GM19467 (cell line): ENCODE data around the gene SDC3.
"Not testable (repeated sequence)": the region's sequence is repeated elsewhere in the genome, so short reads cannot be mapped to it uniquely, and the experiment has no call there.

Experiments
- ATAC-seq: cut with Tn5 transposase; IDR thresholded peaks from one replicate; pipeline ENCODE4 v1.9.1; 2021; ENCODE audit warnings: mild to moderate bottlenecking, moderate library complexity; ENCODE audit not compliant: unreplicated experiment

The SDC3 gene, protein sequence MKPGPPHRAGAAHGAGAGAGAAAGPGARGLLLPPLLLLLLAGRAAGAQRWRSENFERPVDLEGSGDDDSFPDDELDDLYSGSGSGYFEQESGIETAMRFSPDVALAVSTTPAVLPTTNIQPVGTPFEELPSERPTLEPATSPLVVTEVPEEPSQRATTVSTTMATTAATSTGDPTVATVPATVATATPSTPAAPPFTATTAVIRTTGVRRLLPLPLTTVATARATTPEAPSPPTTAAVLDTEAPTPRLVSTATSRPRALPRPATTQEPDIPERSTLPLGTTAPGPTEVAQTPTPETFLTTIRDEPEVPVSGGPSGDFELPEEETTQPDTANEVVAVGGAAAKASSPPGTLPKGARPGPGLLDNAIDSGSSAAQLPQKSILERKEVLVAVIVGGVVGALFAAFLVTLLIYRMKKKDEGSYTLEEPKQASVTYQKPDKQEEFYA

DNA sequence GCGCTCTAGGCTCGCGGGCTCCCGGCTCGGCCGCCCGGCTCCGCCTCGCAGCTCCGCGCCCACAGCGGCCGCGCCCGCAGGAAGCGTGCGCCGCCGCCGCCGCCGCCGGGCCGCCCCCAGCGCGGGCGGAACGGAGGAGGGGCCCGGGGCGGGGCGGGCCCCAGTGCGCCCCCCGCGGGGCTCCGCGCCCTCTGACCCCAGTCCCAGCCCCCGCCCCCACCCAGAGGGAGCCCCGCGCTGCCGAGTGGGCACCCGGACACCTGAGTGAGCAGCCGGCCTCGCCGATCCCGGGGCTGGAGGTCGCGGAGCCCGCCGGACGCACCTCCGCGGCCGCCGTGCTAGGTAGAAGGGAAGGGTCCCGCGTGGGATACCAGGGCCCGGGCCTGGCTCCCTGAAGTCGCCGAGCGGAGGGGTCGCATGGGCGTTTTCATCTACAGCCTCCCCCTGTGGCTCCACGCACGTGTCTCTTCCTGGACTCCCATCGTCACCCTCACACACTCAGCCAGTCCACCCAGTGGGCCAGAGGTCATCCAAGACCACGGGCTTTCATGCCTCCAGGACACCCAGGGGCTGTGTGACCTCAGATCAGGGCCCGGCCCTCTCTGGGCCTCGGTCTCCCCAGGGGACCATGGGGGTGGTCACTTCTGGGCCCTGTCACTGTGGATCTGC lies at the start of gene SDC3:
Gene SDC3, minus strand, starts transcription at position 63 of the 669 bp plus-strand sequence. CDS start 172 bp downstream, outside the sequence.
- no peak for ATAC-seq

DNA sequence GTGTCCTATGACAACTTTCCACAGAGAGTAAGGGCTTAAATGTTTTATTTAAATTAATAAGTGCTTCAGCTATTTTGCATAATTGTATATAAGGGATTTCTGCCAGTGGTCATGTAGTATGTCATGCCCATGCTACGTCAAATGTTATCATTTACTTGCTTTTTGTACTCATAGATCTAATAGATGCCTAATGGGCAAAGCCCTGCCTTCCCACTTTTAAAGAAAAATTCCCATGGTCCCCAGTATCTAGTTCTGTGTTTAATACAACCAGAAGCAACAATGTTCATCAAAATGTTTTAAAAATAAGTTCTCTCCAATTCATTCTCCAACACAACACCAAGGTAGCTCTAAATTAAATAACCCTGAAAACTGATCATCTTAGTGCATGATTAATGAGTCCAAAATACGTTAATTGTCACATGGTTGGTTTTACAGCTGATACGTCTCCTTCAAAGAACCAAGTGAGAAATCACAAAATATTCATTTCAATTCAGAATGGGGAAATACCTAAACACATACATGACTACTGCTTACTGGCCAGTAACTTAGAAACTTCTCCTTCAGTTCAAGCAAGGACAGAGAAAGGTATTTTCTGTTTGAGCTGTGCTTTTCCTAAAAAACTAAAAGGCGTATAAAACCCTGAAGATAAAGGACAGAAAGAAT lies 49.1 kb upstream of the SDC3 start:
- ATAC-seq = no peak

DNA sequence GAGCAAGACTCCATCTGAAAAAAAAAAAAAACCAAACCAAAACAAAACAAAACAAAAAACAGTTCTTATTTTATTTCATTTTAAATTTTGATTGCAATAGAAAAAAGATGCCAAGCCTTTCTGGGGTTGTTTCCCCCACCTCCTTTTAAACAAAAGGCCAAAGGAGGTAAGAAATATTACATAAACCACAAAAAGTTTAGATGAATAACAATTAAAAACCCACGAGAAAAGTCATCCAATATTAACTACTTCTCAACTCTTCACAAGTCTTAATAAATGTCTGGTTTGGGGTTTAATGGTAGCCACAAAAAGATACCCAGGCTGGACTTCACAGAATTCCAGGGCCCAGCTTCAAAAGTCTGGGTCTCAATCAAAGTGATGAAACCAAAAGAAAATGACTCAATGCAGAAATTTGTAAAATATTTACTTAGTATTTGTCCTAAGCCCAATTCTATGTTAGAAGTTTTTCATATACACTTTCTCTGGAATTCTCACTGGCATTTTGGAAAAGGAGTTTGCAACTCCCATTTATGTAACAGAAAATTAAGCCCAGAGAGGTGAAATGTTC lies 47.0 kb upstream of the SDC3 start:
- no peak for ATAC-seq

DNA sequence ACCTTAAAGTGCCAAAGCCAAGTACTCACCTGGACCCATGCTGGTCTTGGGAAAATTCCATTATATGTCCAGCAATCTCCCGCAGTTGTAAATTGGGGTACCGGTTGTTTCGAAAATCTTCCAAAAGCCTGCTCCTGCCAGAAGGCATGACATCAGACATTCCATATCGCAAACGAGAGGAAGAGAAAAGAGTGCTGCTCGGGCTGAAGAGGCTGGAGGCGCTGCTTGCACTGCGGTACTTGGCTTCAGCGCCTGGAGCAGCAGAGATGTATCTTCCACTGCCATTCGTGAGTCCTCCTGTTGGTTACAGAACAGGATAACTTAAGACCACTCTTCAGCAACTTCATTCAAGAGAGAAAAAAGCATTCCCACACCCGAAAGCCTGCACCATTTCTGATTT lies 45.1 kb upstream of the SDC3 start:
- ATAC-seq = no peak

DNA sequence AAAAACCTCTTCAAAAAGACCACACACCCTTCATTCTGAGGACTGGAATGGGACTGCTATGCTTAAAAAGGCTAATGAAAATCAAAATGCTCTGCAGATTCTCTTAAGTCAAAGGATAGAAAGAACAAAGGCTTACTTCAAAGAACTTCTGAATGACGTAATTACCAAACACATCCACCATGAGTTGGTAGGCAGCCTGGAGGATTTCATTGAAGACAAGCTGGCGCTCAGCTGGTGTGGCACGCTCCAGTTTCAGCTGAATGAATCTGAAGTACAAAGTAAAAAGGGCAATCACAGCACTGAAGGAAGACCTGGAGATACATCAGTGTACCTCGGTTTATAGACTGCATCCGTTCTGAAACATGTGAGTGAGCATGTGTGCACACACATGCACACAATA lies 43.5 kb upstream of the SDC3 start:
- ATAC-seq = no peak

DNA sequence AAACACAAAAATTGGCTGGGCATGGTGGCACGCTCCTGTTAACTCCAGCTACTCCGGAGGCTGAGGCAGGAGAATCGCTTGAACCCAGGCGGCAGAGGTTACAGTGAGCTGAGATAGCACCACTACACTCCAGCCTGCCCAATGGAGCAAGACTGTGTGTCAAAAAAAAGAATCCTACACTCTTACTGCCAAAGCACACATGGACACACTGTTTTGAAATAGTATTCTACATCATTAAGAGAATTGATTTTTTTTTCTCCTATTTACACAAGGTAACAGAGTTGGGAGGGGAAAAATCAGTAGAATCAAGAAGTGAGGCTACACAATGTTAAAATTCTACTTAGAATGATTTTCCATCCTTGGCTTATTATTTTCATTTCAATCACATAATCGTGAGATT lies 42.1 kb upstream of the SDC3 start:
- ATAC-seq = no peak

DNA sequence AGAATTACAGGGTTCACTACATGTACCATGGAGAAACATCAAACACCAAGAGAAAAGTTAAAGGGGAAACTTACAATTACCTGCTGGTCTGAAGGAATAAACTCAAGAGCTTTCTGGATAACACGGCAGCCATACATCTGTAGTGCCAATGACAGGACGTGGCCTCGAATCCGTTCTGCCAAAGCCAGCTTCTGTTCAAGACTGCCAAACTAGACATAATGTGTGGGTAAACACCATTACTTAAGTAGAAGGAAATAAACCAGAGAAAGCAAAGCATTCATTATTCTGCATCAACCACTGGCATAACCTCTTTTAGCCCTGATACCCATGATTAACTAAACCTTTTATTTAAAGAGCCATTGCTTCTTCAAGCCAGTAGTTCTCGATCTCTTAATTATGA lies 41.5 kb upstream of the SDC3 start:
- ATAC-seq = no peak

DNA sequence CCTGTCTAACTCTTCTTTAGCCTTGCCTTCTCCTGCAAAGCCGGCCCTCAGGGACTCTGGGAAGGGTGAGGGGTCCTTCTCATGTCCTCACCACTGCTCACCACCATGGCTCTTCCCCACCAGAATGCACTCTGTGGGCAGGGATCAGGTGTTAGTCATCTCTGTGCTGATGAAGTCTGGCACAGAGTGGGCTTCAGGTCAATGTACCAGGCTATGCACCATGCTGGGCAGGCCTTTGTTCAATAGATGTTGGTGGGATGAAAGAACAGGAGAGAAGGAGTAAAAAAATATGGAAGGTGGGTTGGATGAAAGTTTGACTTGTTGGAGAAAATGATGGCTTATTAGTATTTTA lies 40.9 kb upstream of the SDC3 start:
- ATAC-seq = not testable (repeated sequence)

DNA sequence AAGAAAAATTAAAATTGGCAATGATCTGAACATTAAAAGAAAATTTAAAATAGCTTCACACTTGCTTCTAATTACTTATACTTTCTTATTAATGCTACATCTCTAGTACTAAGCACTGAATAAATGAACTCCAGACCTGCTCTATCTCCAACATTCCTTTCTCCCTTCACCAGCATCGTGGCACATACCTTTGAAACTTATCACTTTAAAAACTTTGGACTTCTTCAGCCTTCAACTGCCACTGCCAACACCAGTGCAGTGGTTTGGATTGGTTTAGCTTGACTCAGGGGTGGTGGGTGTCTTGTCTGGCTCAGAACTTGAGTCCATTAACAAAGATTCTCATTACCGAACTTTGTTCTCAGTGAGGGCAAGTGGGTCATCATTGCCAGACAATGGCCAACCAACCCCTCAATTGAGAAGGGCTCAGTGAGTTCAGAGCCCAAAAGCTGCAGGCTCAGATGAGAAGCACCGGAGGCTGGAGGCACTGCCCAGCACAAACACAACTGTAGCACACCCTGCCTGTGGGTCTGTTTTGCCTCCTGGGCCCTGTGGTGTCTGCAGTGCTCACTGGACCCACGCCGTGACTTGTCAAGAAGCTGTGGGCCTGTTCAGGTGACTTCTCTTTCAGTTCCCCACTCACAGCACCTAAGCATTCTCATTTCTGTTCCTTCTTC lies 40.4 kb upstream of the SDC3 start:
- not testable (repeated sequence) for ATAC-seq

DNA sequence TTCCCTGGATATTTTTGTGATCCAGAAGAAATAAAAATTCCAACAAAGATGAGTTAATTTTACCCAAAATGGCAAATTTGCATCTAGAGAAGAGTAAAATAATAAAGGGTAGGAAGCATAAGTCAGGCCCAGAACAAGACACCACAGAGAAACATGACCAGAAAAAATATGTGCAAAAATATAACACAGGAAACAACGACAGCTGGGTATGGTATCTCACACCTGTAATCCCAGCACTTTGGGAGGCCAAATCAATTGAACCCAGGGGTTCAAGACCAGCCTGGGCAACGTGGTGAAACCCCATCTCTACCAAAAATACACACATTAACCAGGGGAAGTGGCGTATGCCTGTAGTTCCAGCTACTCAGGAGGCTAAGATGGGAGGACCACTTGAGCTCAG lies 39.7 kb upstream of the SDC3 start:
- no peak for ATAC-seq

DNA sequence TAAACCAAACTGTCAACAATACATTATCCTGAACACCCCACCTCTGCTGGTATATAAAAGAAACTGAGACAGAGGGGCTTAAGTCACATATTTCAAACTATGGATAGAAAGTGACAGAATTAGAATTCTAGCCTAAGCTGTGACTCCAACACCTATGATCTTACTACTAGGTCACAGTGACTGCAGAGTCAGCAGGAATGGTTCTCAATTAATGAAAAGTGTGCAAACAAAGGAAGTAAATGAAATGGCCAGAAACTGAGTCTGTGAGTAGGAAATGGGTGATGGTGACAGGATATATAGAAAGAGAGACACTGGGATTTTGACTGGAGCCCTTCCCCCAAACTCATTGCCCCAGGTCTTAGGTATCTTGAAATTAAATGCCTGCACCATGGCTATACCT lies 38.7 kb upstream of the SDC3 start:
- ATAC-seq = no peak

DNA sequence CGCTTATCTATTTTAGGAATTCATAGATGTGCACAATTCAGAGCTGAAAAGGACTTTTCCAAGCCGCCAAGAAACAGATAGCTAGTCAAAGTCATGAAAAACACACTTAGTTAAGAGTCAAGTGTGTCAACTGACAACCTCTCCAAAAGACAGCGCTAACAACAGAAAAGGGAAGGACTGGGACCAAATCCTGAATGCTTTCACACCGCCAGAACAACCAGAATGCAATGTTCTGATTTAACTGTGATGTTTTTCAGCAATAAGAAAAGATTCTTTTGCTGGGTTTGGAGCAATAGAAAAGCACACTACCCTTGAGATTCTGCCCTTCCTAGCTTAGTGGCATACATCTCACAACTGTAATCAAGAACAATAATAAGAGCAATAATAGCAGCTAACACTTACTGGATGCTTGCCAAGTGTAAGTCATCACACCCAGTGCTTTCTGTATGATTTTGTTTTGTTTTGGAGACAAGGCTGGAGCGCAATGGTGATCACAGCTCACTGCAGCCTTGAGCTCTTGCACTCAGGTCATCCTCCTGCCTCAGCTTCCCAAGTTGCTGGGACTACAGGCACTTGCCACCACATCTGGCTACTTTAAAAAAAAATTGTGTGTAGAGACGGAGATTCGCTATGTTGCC lies 33.9 kb upstream of the SDC3 start:
- ATAC-seq = no peak

DNA sequence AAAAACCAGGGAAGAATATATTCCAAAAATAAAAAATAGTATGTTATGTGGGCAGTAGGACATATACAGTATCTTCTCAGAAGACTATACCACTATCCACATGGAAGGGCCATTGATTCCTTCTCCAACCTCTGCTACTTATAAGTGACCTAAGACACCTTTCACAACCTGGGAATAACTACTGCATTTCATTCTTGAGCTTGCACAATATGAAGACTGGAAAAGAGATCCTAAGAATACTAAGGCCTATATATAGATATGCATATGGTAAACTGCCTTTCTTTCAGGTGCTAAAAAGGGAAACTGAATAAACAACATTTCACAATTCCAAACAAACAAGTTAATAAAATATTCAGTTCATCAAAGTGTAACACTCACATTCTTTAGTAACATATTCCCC lies 32.0 kb upstream of the SDC3 start:
- no peak for ATAC-seq

DNA sequence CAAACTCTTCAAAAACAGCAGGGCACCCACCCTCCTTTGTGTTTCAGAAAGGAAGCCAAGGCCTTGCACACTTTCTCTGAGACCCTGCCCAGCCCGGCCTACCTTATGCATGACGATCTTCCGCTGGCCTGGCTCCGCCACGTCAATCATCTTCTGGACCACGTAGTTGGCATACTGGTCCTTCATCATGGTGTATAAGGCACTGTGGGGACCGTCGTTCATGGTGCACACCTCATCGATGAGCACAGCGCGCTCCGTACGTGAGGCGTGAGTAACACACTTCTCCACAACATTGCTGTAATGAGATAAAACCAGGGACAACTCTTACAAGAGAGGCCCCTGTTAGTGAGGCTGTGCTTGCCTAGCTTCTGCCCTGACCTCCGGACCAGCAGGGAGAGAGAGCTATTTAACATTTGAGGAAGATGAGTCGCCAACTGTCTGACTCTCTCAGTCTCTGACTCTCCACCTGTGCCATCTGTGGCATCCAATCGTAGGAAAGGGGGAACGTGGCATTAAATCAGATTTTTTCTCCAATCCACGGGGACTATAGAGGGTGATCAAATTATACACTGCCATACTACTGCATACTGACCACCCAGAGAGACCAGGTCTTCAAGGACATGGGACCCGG lies 28.1 kb upstream of the SDC3 start:
- ATAC-seq = no peak

DNA sequence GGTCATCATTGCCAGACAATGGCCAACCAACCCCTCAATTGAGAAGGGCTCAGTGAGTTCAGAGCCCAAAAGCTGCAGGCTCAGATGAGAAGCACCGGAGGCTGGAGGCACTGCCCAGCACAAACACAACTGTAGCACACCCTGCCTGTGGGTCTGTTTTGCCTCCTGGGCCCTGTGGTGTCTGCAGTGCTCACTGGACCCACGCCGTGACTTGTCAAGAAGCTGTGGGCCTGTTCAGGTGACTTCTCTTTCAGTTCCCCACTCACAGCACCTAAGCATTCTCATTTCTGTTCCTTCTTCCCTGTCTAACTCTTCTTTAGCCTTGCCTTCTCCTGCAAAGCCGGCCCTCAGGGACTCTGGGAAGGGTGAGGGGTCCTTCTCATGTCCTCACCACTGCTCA lies 27.2 kb upstream of the SDC3 start:
- not testable (repeated sequence) for ATAC-seq

DNA sequence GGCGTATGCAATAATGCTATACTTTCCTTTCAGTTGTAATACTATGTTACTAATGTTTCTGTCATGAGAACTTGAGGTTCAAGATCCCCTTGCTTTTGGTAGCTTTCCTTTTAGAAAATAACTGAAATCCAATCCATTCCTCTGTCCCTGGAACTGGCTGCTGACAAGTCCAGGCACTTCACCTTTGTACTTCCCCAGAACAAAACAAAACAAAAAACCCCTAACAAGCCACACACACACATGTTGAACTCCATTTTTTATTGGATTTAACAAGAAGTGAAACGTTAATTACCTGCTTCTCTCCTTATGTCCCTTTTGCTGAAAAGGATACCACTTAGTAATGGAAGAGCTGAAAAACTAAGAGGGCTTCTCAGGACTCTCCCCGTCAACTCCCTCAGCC lies 26.1 kb upstream of the SDC3 start:
- no peak for ATAC-seq

DNA sequence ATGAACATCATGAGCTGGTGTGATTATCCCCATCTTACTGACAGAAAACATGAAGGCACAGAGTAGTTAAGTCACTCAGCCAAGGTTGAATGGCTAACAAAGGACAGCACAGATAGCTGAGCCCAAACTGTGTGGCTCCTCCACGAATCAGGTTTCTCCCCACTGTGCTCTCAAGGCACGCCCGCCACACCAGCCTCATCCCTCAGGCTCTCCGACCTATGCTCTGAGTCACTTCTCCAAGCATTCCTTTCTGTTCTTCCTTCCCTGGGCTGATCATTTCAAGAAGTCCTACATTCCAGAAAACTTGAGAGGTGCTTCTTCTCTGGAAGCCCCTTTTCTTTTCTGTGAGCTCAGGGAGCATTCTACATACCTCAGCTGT lies 25.3 kb upstream of the SDC3 start:
- no peak for ATAC-seq

DNA sequence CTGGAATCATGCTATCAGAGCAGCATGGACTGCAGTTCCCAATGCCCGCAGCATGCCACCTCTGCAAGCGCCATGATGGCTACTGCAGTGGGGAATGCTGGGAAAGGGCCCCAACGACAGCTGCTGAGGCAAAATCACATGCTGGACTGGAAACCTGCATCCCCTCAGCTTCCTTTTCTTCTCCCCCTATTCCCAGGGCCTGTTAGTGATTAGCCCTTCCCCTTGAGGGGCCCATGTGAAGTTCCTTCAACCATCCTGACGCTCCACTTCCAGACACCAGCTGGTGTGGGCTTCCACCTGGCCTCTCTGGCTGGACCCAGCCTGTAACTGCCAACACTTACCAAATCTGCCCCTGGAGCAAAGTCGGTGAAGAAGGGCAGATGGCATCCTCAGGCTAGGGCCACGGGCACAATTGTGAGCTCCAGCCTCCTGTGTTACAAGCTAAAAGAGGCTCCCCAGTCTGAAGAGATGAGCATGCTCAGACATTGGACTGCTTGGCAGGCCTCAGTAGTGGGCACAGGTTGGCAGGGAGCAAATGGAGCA lies 22.1 kb upstream of the SDC3 start:
- ATAC-seq = no peak

DNA sequence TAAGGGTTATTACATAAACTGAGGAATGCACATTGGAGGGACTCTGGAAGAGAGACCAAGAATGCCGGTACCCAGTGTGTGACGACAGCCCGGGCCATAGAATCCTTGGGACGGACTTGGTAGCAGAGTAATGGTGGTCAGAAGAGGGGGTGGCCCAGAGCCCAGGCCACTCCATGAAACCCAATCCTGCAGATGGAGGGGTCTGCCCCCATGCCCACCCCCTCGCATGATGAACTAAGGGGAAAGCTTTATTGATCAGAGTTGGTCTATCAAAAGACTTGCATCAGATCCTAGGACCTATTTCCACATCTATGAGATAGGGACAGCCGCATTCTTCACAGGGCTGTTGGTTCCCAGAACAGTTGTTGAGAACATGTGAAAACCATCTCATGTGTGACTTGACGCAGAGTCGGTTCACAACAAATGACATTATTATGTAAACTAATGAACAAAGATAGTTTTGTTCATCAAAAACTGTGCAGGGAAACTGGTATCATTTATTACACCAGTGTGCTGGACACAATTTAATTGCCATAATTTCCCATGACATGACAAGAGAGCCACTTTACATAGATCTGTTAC lies 21.5 kb upstream of the SDC3 start:
- ATAC-seq = no peak
